SK-N-MC (cell line): Measurements from ENCODE around the gene BCL2A1.
"Not testable (repeated sequence)": the region's sequence is repeated elsewhere in the genome, so short reads cannot be mapped to it uniquely, and the experiment has no call there.

Experiments used
- DNase-seq: peaks from one replicate; pipeline ENCODE4 v3.0.0-alpha.2; 2011; ENCODE audit warnings: low read depth, low spot score
- H3K27ac ChIP-seq: fragments of 200-600 bp; sonication (generic); 2 replicates; pipeline ENCODE4 v1.5.1; 2016; ENCODE audit warnings: mixed run types
- H3K36me3 ChIP-seq: fragments of 200-600 bp; sonication (generic); 2 replicates; pipeline ENCODE4 v1.6.1; 2017; ENCODE audit warnings: antibody characterized with exemption, low read length, mixed read lengths; ENCODE audit not compliant: insufficient read depth
- H3K4me3 ChIP-seq: fragments of 200-600 bp; sonication (generic); 2 replicates; pipeline ENCODE4 v1.5.1; 2016
- H3K9ac ChIP-seq: fragments of 200-600 bp; sonication (generic); 2 replicates; pipeline ENCODE4 v1.8.0; 2017; ENCODE audit warnings: mixed run types, mixed read lengths; ENCODE audit not compliant: insufficient read length
- H3K9me3 ChIP-seq: fragments of 200-600 bp; sonication (generic); 2 replicates; pipeline ENCODE4 v1.6.1; 2017; ENCODE audit warnings: low read depth, mild to moderate bottlenecking, antibody characterized with exemption, low read length, moderate library complexity, mixed read lengths
- EZH2 ChIP-seq: fragments of 200-600 bp; sonication (generic); IDR thresholded peaks from one replicate; pipeline ENCODE4 v1.6.1; 2017; ENCODE audit warnings: antibody characterized with exemption
- FOXP2 ChIP-seq: optimal IDR thresholded peaks from 2 replicates; pipeline ENCODE3; 2011; ENCODE audit warnings: mild to moderate bottlenecking, moderate library complexity; ENCODE audit not compliant: insufficient read depth; ENCODE audit errors: extremely low read length, control extremely low read depth
- POLR2AphosphoS5 ChIP-seq: IDR thresholded peaks from 2 replicates; pipeline ENCODE4 v1.6.1; 2012; ENCODE audit warnings: mild to moderate bottlenecking, low read depth, low read length, borderline replicate concordance

The BCL2A1 gene

GRCh38 chr15:80011596-80011995 is 40.6 kb upstream of the BCL2A1 start:
- Histone ChIP-seq H3K4me3 (no peak overlapping the region), H3K36me3 (no peaks in the 10 kb centered on the region), H3K9me3 (no peaks in the 10 kb centered on the region), H3K9ac (no peak overlapping the region), H3K27ac (0 out of 2 replicates have a peak overlapping the region, but pooled peaks have one; percentile 31)
- TF ChIP-seq EZH2 (no peak), FOXP2 (no peak), POLR2AphosphoS5 (no peak)
- no peak for DNase-seq

- not testable (repeated sequence) for H3K9ac ChIP-seq, H3K27ac ChIP-seq, H3K4me3 ChIP-seq, DNase-seq, H3K36me3 ChIP-seq, H3K9me3 ChIP-seq
These were observed 40.1 kb upstream of the BCL2A1 start for GRCh38 chr15:80011041-80011523.

GRCh38 chr15:80010131-80010673 is 39.2 kb upstream of the BCL2A1 start:
- TF ChIP-seq FOXP2 = no peak
- no peak for TF ChIP-seq POLR2AphosphoS5
- TF ChIP-seq EZH2 = no peak
- no peak for DNase-seq
- Histone ChIP-seq H3K9ac (no peak overlapping the region), H3K27ac (no peak overlapping the region), H3K4me3 (no peak overlapping the region), H3K9me3 (no peaks in the 10 kb centered on the region), H3K36me3 (no peaks in the 10 kb centered on the region)

GRCh38 chr15:80007532-80007931 is 36.5 kb upstream of the BCL2A1 start:
- no peaks in the 10 kb centered on the region for H3K9me3 ChIP-seq
- no peak overlapping the region for H3K4me3 ChIP-seq
- no peak overlapping the region for H3K27ac ChIP-seq

GRCh38 chr15:80006946-80007345 is 36.0 kb upstream of the BCL2A1 start:
- no peak overlapping the region for H3K4me3 ChIP-seq
- no peak for TF ChIP-seq FOXP2
- no peak for TF ChIP-seq POLR2AphosphoS5
- no peak for TF ChIP-seq EZH2
- H3K36me3 ChIP-seq = no peaks in the 10 kb centered on the region
- no peak overlapping the region for H3K27ac ChIP-seq
- H3K9me3 ChIP-seq = no peaks in the 10 kb centered on the region
- H3K9ac ChIP-seq = no peak overlapping the region
- DNase-seq = no peak

More at GRCh38 chr15:80007532-80007931, 36.5 kb upstream of the BCL2A1 start:
- TF ChIP-seq FOXP2 (no peak), EZH2 (no peak), POLR2AphosphoS5 (no peak)
- Histone ChIP-seq H3K9ac (no peak overlapping the region), H3K36me3 (no peaks in the 10 kb centered on the region)
- no peak for DNase-seq

GRCh38 chr15:80003934-80004472 is 33.0 kb upstream of the BCL2A1 start:
- Histone ChIP-seq H3K9ac (no peak overlapping the region), H3K27ac (no peak overlapping the region), H3K36me3 (no peaks in the 10 kb centered on the region), H3K4me3 (no peak overlapping the region), H3K9me3 (no peaks in the 10 kb centered on the region)
- DNase-seq = no peak
- no peak for TF ChIP-seq FOXP2

- Histone ChIP-seq H3K9ac (no peak overlapping the region), H3K4me3 (no peak overlapping the region), H3K9me3 (no peaks in the 10 kb centered on the region), H3K27ac (no peak overlapping the region), H3K36me3 (no peaks in the 10 kb centered on the region)
- TF ChIP-seq POLR2AphosphoS5 (no peak), FOXP2 (no peak), EZH2 (no peak)
- no peak for DNase-seq
These were observed 32.2 kb upstream of the BCL2A1 start for GRCh38 chr15:80003171-80003570.

GRCh38 chr15:80002267-80002666 is 31.3 kb upstream of the BCL2A1 start:
- H3K27ac ChIP-seq = no peak overlapping the region
- TF ChIP-seq FOXP2 (no peak), POLR2AphosphoS5 (no peak), EZH2 (no peak)
- H3K36me3 ChIP-seq = no peaks in the 10 kb centered on the region
- no peak overlapping the region for H3K9ac ChIP-seq
- no peaks in the 10 kb centered on the region for H3K9me3 ChIP-seq
- H3K4me3 ChIP-seq = no peak overlapping the region
- DNase-seq = no peak

- H3K36me3 ChIP-seq = no peaks in the 10 kb centered on the region
- no peak overlapping the region for H3K4me3 ChIP-seq
- no peaks in the 10 kb centered on the region for H3K9me3 ChIP-seq
- no peak overlapping the region for H3K27ac ChIP-seq
- TF ChIP-seq FOXP2 (no peak), EZH2 (no peak), POLR2AphosphoS5 (no peak)
- H3K9ac ChIP-seq = no peak overlapping the region
- no peak for DNase-seq
These were observed 23.6 kb upstream of the BCL2A1 start for GRCh38 chr15:79994615-79995014.
